Kidney capillary endothelial cell (primary cell): Measurements from ENCODE around the gene POLR3E.

Experiments used
- DNase-seq: peaks from one replicate; pipeline ENCODE4 v3.0.0-alpha.2; 2018; ENCODE audit warnings: low spot score

The POLR3E gene

GRCh38 chr16:22317001-22317530 lies 19.9 kb downstream of the POLR3E start:
- no peak for DNase-seq

GRCh38 chr16:22317625-22318024 lies 20.4 kb downstream of the POLR3E start:
- DNase-seq: no peak

GRCh38 chr16:22318690-22319358 lies 21.6 kb downstream of the POLR3E start:
- DNase-seq: peak; percentile 27

GRCh38 chr16:22320572-22321339 lies 23.5 kb downstream of the POLR3E start:
- no peak for DNase-seq

GRCh38 chr16:22321340-22322001 lies 24.3 kb downstream of the POLR3E start:
- DNase-seq: peak; percentile 75

GRCh38 chr16:22322021-22322471 lies 24.8 kb downstream of the POLR3E start:
- no peak for DNase-seq

- no peak for DNase-seq
Observed at GRCh38 chr16:22322741-22323140, 25.5 kb downstream of the POLR3E start.

GRCh38 chr16:22323173-22323958 lies 26.2 kb downstream of the POLR3E start:
- no peak for DNase-seq

- no peak for DNase-seq
Observed at GRCh38 chr16:22323959-22324786, 27.0 kb downstream of the POLR3E start.

- DNase-seq: no peak
Observed at GRCh38 chr16:22324787-22325597, 27.8 kb downstream of the POLR3E start.

- no peak for DNase-seq
Observed at GRCh38 chr16:22325598-22326368, 28.6 kb downstream of the POLR3E start.

- DNase-seq: no peak
Observed at GRCh38 chr16:22326369-22326652, 29.1 kb downstream of the POLR3E start.

GRCh38 chr16:22326771-22327445 lies 29.7 kb downstream of the POLR3E start:
- no peak for DNase-seq

GRCh38 chr16:22327446-22327775 lies 30.2 kb downstream of the POLR3E start:
- no peak for DNase-seq

- no peak for DNase-seq
Observed at GRCh38 chr16:22328081-22328725, 31.0 kb downstream of the POLR3E start.

- no peak for DNase-seq
Observed at GRCh38 chr16:22329199-22329695, 32.0 kb downstream of the POLR3E start.

GRCh38 chr16:22330326-22330725 lies 33.1 kb downstream of the POLR3E start:
- DNase-seq: no peak

GRCh38 chr16:22333457-22333994 lies 36.3 kb downstream of the POLR3E start:
- DNase-seq: no peak
